IMR-90 (cell line): Measurements from ENCODE around the gene KLRF1. TPM values are rescaled to one million over a fixed set of nuclear protein-coding genes. Genes with fewer than 3 reads are reported as not detected.

Source experiments
- ATAC-seq: fragments of 200-7000 bp; cut with Tn5 transposase; 2 replicates; pipeline ENCODE4 v1.9.1; 2020; ENCODE audit warnings: low read depth, mild to moderate bottlenecking, moderate library complexity
- BruUV-seq: library from RNA; stranded (reverse); fragments of 400-500 nt; replicated peaks from 2 replicates; lab custom pipeline; 2021; lab: Mats Ljungman, UMichigan
- CTCF ChIA-PET: fragments of 300-600 bp; formaldehyde crosslinking; extraction: SDS; loops from one replicate; lab custom pipeline; 2021; ENCODE audit warnings: antibody characterized with exemption; lab: Yijun Ruan, JAX
- POLR2A ChIA-PET: fragments of 300-600 bp; sonication (Branson Sonifier 250); formaldehyde crosslinking; loops from one replicate; lab custom pipeline; 2022; ENCODE audit warnings: antibody characterized with exemption; ENCODE audit not compliant: unreplicated experiment; lab: Charles Lee
- DNase-seq: peaks from one replicate; pipeline ENCODE4 v3.0.0; 2013
- H2AFZ ChIP-seq: replicated peaks from 2 replicates; pipeline ENCODE3; 2013; ENCODE audit warnings: low read length, mild to moderate bottlenecking; ENCODE audit not compliant: poor library complexity
- H2AK5ac ChIP-seq: 2 replicates; pipeline ENCODE4 v1.6.1; 2013; ENCODE audit warnings: low read depth, low read length, inconsistent platforms
- H2AK9ac ChIP-seq: replicated peaks from 2 replicates; pipeline ENCODE3; 2013; ENCODE audit warnings: mild to moderate bottlenecking, low read depth, low read length, moderate library complexity; ENCODE audit not compliant: poor library complexity
- H2BK120ac ChIP-seq: 2 replicates; pipeline ENCODE4 v1.6.1; 2013; ENCODE audit warnings: low read depth, low read length, inconsistent platforms
- H2BK15ac ChIP-seq: 3 replicates; pipeline ENCODE4 v1.6.1; 2013; ENCODE audit warnings: low read depth, low read length, inconsistent platforms
- H2BK20ac ChIP-seq: 2 replicates; pipeline ENCODE4 v1.6.1; 2013; ENCODE audit warnings: low read depth, mild to moderate bottlenecking, inconsistent platforms, low read length, moderate library complexity
- H2BK5ac ChIP-seq: 2 replicates; pipeline ENCODE4 v1.6.1; 2013; ENCODE audit warnings: mild to moderate bottlenecking, low read depth, low read length, inconsistent platforms; ENCODE audit not compliant: poor library complexity, severe bottlenecking
- H3K14ac ChIP-seq: replicated peaks from 2 replicates; pipeline ENCODE4 v1.6.1; 2013; ENCODE audit warnings: low read depth, low read length, inconsistent platforms
- H3K18ac ChIP-seq: 2 replicates; pipeline ENCODE4 v1.6.1; 2013; ENCODE audit warnings: low read depth, low read length, control low read depth
- H3K23ac ChIP-seq: 2 replicates; pipeline ENCODE4 v1.6.1; 2013; ENCODE audit warnings: low read depth, low read length, inconsistent platforms
- H3K27ac ChIP-seq: 2 replicates; pipeline ENCODE4 v1.5.1; 2013; ENCODE audit warnings: mild to moderate bottlenecking, control low read depth, low read length; ENCODE audit not compliant: insufficient read depth
- H3K27me3 ChIP-seq: 2 replicates; pipeline ENCODE4 v1.6.1; 2013; ENCODE audit warnings: low read length; ENCODE audit not compliant: control insufficient read depth, insufficient read depth
- H3K36me3 ChIP-seq: 2 replicates; pipeline ENCODE4 v1.6.1; 2013; ENCODE audit warnings: low read length, mixed read lengths; ENCODE audit not compliant: control insufficient read depth, insufficient read depth
- H3K4ac ChIP-seq: 2 replicates; pipeline ENCODE4 v1.6.1; 2013; ENCODE audit warnings: low read depth, low read length, inconsistent platforms
- H3K4me1 ChIP-seq: 2 replicates; pipeline ENCODE4 v1.6.1; 2013; ENCODE audit warnings: low read length, mixed read lengths; ENCODE audit not compliant: control insufficient read depth, insufficient read depth
- H3K4me2 ChIP-seq: 2 replicates; pipeline ENCODE4 v1.6.1; 2013; ENCODE audit warnings: low read depth, mild to moderate bottlenecking, control low read depth, low read length, moderate library complexity
- H3K4me3 ChIP-seq: 2 replicates; pipeline ENCODE4 v1.5.1; 2013; ENCODE audit warnings: low read depth, mild to moderate bottlenecking, control low read depth, low read length, moderate library complexity; ENCODE audit not compliant: insufficient read depth
- H3K56ac ChIP-seq: 2 replicates; pipeline ENCODE4 v1.6.1; 2013; ENCODE audit warnings: low read length, inconsistent platforms; ENCODE audit not compliant: insufficient read depth; ENCODE audit errors: extremely low read depth
- H3K79me1 ChIP-seq, 2 experiments: 2 replicates each; pipeline ENCODE4 v1.6.1; 2013; ENCODE audit warnings: low read length in 2 of 2, inconsistent platforms in 1 of 2, low read depth in 1 of 2
- H3K9ac ChIP-seq: 2 replicates; pipeline ENCODE4 v1.6.1; 2013; ENCODE audit warnings: low read depth, low read length, control low read depth
- H3K9me1 ChIP-seq: 2 replicates; pipeline ENCODE4 v1.6.1; 2013; ENCODE audit warnings: low read length, inconsistent platforms; ENCODE audit not compliant: insufficient read depth
- H3K9me3 ChIP-seq: 2 replicates; pipeline ENCODE4 v1.6.1; 2013; ENCODE audit warnings: low read length; ENCODE audit not compliant: control insufficient read depth, insufficient read depth
- H4K20me1 ChIP-seq: 2 replicates; pipeline ENCODE4 v1.6.1; 2013; ENCODE audit warnings: low read length, inconsistent platforms; ENCODE audit not compliant: insufficient read depth
- H4K5ac ChIP-seq: 2 replicates; pipeline ENCODE4 v1.6.1; 2013; ENCODE audit warnings: mild to moderate bottlenecking, low read depth, low read length, control low read depth
- H4K8ac ChIP-seq, 2 experiments: 2 replicates each; pipeline ENCODE4 v1.6.1; 2013; ENCODE audit warnings: low read depth in 2 of 2, low read length in 2 of 2, control low read depth in 1 of 2, inconsistent platforms in 1 of 2
- H4K91ac ChIP-seq: 2 replicates; pipeline ENCODE4 v1.6.1; 2013; ENCODE audit warnings: low read depth, low read length, inconsistent platforms; ENCODE audit not compliant: insufficient read depth
- BHLHE40 ChIP-seq: fragments of 150-350 bp; IDR thresholded peaks from 2 replicates; pipeline ENCODE4 v1.6.1; 2016; ENCODE audit warnings: mild to moderate bottlenecking, low read depth, low read length
- CEBPB ChIP-seq: IDR thresholded peaks from 2 replicates; pipeline ENCODE4 v1.6.1; 2012; ENCODE audit warnings: low read depth, low read length, improper control_type of control experiment
- CTCF ChIP-seq: conservative IDR thresholded peaks from 2 replicates; pipeline ENCODE4 v1.5.1; 2012; ENCODE audit warnings: mild to moderate bottlenecking, low read depth, low read length, improper control_type of control experiment
- ELK1 ChIP-seq: fragments of 150-350 bp; IDR thresholded peaks from 2 replicates; pipeline ENCODE4 v1.6.1; 2016; ENCODE audit warnings: low read depth, mild to moderate bottlenecking, low read length, moderate library complexity, borderline replicate concordance
- FOS ChIP-seq: fragments of 150-350 bp; IDR thresholded peaks from 2 replicates; pipeline ENCODE4 v1.6.1; 2016; ENCODE audit warnings: low read depth, low read length
- MAFK ChIP-seq: IDR thresholded peaks from 2 replicates; pipeline ENCODE4 v1.6.1; 2012; ENCODE audit warnings: low read depth, low read length, improper control_type of control experiment
- MAZ ChIP-seq: IDR thresholded peaks from 2 replicates; pipeline ENCODE4 v1.6.1; 2012; ENCODE audit warnings: low read depth, mild to moderate bottlenecking, low read length, improper control_type of control experiment, moderate library complexity, borderline replicate concordance
- NFE2L2 ChIP-seq: fragments of 150-350 bp; IDR thresholded peaks from 2 replicates; pipeline ENCODE4 v1.6.1; 2016; ENCODE audit warnings: low read depth, mild to moderate bottlenecking, low read length
- POLR2A ChIP-seq: IDR thresholded peaks from 2 replicates; pipeline ENCODE4 v1.6.1; 2012; ENCODE audit warnings: mild to moderate bottlenecking, low read depth, low read length
- RAD21 ChIP-seq: IDR thresholded peaks from 2 replicates; pipeline ENCODE4 v1.6.1; 2012; ENCODE audit warnings: low read length, improper control_type of control experiment
- RFX5 ChIP-seq: IDR thresholded peaks from 2 replicates; pipeline ENCODE4 v1.8.0; 2012; ENCODE audit warnings: low read depth, mild to moderate bottlenecking, low read length, moderate library complexity
- SMC3 ChIP-seq: fragments of 150-350 bp; IDR thresholded peaks from 2 replicates; pipeline ENCODE4 v1.6.1; 2016; ENCODE audit warnings: low read depth, mild to moderate bottlenecking, antibody characterized with exemption, low read length, moderate library complexity
- USF2 ChIP-seq: fragments of 150-350 bp; IDR thresholded peaks from 2 replicates; pipeline ENCODE4 v1.6.1; 2017; ENCODE audit warnings: mild to moderate bottlenecking, antibody characterized with exemption, low read length, low read depth
- WGBS, 2 experiments: methylation state at CpG; one replicate each; pipeline versions ENCODE4 v1.1.5 to v1.1.7; 2013; ENCODE audit warnings: missing lambda C conversion rate in 2 of 2; ENCODE audit not compliant: insufficient read length in 1 of 2; ENCODE audit errors: extremely low coverage in 2 of 2; 5-methylcytosine and 5-hydroxymethylcytosine counted together
- dilution Hi-C: fragments of 300-500 bp; cut with HindIII; formaldehyde crosslinking; loops from one replicate; pipeline ENCODE4 v1.14.3; 2018; ENCODE audit warnings: low sequenced_read_pairs; ENCODE audit not compliant: unreplicated experiment
- in situ Hi-C: fragments of 300-500 bp; cut with MboI; formaldehyde crosslinking; loops from 3 replicates; pipeline ENCODE4 v1.14.3; 2019; ENCODE audit warnings: low sequenced_read_pairs, inconsistent platforms, mixed read lengths
- intact Hi-C: fragments of 100-400 bp; cut with micrococcal nuclease; formaldehyde crosslinking; loops from 2 replicates; pipeline ENCODE4 v1.10.0; 2022
- polyA plus RNA-seq, 3 experiments: library from polyadenylated mRNA; depleted of rRNA; stranded (reverse); fragments of >200 nt; gene quantifications; 2 replicates each; pipeline ENCODE4 v1.2.3, GENCODE V29; 2012; ENCODE audit warnings: low replicate concordance in 1 of 3
- total RNA-seq: library from RNA; depleted of rRNA; stranded (reverse); fragments of >200 nt; gene quantifications from 2 replicates; pipeline ENCODE4 v1.2.3, GENCODE V29; 2012

The KLRF1 gene
- total and polyA plus RNA-seq, 2 of the 4 experiments (the other 2 are of a cell fraction) = not detected

GRCh38 chr12:9813821-9814798 lies 13.2 kb upstream of the KLRF1 start:
- in situ Hi-C loops = loop anchor here (10.0 kb wide), 1 partner anchor 111 kb away; no protein-coding TSS in a partner anchor
- no peak overlapping the region for H3K23ac ChIP-seq
- CTCF ChIA-PET = interaction anchor here (0.6 to 1.5 kb wide), 12 partner anchors 16 to 526 kb away, joined by 3 to 6 read pairs (median 4); partner anchors contain the start of gene CLEC12B
- TF ChIP-seq RAD21 (peak; percentile 71), ELK1 (no peak), BHLHE40 (no peak), USF2 (no peak), POLR2A (no peak), MAFK (no peak), FOS (no peak), NFE2L2 (no peak), SMC3 (peak; percentile 57), CTCF (peak; percentile 78), CEBPB (no peak), RFX5 (no peak), MAZ (no peak)

More at GRCh38 chr12:9813821-9814798, 13.2 kb upstream of the KLRF1 start:
- Histone ChIP-seq H4K20me1 (no peaks in the 10 kb centered on the region), H4K8ac (no peak overlapping the region), H2BK15ac (no peak overlapping the region), H3K4me3 (no peak overlapping the region; the same call in 1 of the 2 replicates), H3K9me1 (no peaks in the 10 kb centered on the region), H3K79me1 (no peaks in the 10 kb centered on the region), H3K36me3 (no peaks in the 10 kb centered on the region), H3K56ac (no peak overlapping the region), H3K9me3 (no peaks in the 10 kb centered on the region), H2AFZ (peak overlapping the region; percentile 85), H2AK9ac (peak overlapping the region; percentile 80), H3K4me2 (peak overlapping the region; percentile 56), H3K9ac (no peak overlapping the region), H3K4me1 (no peaks in the 10 kb centered on the region), H3K4ac (no peak overlapping the region), H2BK20ac (no peak overlapping the region), H3K14ac (no peak overlapping the region), H2BK120ac (no peak overlapping the region), H4K91ac (no peak overlapping the region), H3K27ac (no peak overlapping the region), H3K18ac (no peak overlapping the region), H2AK5ac (no peak overlapping the region), H4K5ac (no peak overlapping the region), H3K27me3 (peaks cover 11% of the 10 kb centered on the region), H2BK5ac (no peak overlapping the region)
- no TSS peak for BruUV-seq
- peak; percentile 100 for ATAC-seq
- POLR2A ChIA-PET = no interaction called here
- peak; percentile 17 for DNase-seq
- intact Hi-C loops = loop anchor here (1.0 to 2.0 kb wide), 3 partner anchors 64 to 327 kb away; no protein-coding TSS in a partner anchor
- dilution Hi-C loops = no loop called here
- WGBS, 2 experiments = 100% methylated on average over 1 of the region's 32 CpGs; no CpG with 5 or more reads in 1 of the 2 experiments
